ENCODE data around the gene LCE6A.

Gene LCE6A

DNA sequence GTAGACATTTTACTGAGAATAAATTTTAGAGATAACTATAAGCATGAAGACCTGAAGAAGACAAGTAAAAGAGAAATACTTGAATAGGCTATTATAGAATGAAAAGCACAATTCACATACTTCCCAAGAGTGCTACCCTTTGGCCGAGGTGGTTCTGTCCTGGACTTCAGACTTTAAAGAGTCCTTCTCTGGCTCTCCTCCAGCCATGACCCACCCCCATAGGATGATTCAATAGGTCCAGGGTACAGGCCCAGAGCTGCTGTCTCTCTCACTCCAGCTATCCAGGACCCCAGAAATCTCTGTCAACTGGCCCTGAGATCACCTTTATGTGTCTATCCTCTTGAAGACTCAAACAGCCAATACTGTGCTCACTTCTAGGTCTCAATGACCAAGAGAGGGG, 34.2 kb downstream of the LCE6A start:
- no peak for DNase-seq (ENCODE audit: low read depth)

DNA sequence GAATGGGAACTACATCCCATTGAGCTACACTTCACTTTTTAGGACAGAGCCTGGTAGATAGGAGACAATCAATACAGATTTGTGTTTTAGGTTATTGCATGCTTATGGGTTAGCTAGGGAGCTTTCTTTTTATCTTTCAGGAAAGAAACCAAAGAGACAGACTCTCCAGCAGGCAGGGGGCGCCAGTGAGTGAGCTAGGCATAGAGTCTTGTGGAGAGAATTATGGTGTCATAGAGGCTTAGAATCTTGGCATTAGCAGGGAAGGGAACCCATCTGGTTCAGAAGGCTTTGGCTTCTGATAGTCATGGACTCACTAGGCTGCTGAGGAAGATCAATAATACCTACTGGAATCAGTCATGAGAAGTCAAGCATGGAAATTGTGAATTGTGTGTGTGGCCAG, 35.4 kb downstream of the LCE6A start, which contains the start of gene SMCP:
TSS of gene SMCP (plus strand) at position 281 of the 400 bp plus-strand sequence. CDS start 6,101 bp downstream, outside the sequence.
- no peak for DNase-seq (ENCODE audit: low read depth)

GRCh38 chr1:152879559-152880198, 37.0 kb downstream of the LCE6A start:
- DNase-seq (ENCODE audit: low read depth): no peak

- no peak for DNase-seq (ENCODE audit: low read depth)
Measured at GRCh38 chr1:152880316-152880715, 37.7 kb downstream of the LCE6A start.

GRCh38 chr1:152880907-152881306, 38.3 kb downstream of the LCE6A start:
- no peak for DNase-seq (ENCODE audit: low read depth)

DNA sequence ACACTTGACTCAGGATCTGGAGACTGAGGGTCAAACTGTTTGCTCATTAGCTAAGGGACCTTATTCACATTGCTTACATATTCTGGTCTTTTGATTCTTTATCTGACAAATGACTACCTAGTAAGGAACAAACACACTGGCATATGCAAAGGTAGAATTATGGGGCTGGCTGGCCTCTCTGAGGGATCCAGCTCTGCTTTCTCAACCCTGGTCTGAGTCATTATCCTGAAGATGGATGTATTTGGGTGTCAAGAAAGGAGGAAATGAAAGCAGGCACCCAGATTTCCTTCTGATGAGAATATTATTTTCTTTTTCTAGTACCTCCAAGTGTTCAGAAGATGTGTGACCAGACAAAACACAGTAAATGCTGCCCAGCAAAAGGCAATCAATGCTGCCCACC, 41.4 kb downstream of the LCE6A start:
- DNase-seq (ENCODE audit: low read depth): no peak

DNA sequence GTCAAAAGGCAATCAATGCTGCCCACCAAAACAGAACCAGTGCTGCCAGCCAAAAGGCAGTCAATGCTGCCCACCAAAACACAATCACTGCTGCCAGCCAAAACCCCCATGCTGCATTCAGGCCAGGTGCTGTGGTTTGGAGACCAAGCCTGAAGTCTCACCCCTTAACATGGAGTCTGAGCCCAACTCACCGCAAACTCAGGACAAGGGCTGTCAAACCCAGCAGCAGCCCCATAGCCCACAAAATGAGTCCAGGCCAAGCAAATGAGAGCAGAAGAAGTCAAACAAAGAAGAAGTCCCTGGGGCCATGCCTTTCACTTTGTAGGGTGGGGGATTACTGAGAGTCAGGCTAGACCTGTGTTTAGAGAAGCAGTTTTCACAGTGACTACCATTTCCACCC, 41.9 kb downstream of the LCE6A start:
- no peak for DNase-seq (ENCODE audit: low read depth)

GRCh38 chr1:152884966-152885624, 42.4 kb downstream of the LCE6A start:
- DNase-seq (ENCODE audit: low read depth): no peak

GRCh38 chr1:152886085-152886484, 43.4 kb downstream of the LCE6A start:
- DNase-seq (ENCODE audit: low read depth): no peak

DNA sequence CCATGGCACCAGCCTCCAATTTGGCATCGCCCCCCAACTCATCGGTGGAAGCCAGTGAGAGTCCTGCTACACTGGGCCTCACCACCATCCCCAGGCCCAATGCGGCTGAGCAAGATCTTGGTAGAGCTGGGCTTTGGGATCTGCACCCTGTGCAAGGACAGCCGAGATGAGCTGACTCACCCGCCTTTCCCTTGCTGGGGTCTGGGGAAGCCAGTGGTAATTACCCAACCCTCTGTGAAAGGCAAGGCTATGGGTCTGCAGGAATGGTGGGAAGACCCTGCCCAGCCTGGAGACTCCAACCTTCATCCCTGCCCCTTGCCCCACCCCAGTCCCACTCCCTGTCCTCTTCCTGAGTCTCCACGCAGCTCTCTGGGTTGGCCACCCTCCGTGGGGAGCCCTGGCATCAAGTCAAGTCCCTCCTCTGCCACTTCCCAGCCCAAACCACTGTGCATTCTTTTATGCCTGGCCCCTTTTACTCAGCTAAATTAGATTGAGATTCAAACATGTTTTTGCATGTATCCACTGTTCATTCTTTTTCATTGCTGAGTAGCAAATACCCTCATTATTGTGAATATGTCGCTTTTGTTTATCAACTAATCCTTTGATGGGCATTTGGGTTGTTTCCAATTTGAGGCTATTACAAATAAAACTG, 44.2 kb downstream of the LCE6A start:
- no peak for DNase-seq (ENCODE audit: low read depth)

GRCh38 chr1:152888126-152888525, 45.5 kb downstream of the LCE6A start:
- no peak for DNase-seq (ENCODE audit: low read depth)

Measured in T follicular helper cell (primary cell).